ENCODE measurements around the gene PLXDC1.
A peak's percentile ranks its signal among the peaks of the same experiment; 100 is the strongest.
"Not testable (repeated sequence)": the region's sequence is repeated elsewhere in the genome, so short reads cannot be mapped to it uniquely, and the experiment has no call there.

Gene PLXDC1

GRCh38 chr17:39132192-39132610 is 19.2 kb downstream of the PLXDC1 start:
- DNase-seq (ENCODE audit: extremely low spot score, insufficient read length, low read depth) (no peak), FAIRE-seq (no peak)

GRCh38 chr17:39131616-39132015 is 19.8 kb downstream of the PLXDC1 start:
- FAIRE-seq (no peak), DNase-seq (ENCODE audit: extremely low spot score, insufficient read length, low read depth) (no peak)

DNA sequence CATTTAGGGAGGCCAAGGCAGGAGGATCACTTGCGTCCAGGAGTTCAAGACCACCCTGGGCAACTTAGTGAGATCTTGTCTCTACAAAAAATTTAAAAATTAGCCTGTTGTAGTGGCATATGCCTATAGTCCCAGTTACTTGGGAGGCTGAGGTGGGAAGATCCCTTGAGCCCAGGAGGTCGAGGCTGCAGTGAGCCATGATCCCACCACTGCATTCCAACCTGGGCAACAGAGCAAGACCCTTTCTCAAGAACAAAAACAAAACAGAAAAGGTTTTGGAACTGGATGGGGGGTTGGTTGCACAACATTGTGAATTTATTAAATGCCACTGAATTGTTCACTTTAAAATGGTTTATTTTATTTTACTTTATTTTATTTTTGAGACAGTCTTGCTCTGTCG is 21.2 kb downstream of the PLXDC1 start:
- no peak for DNase-seq (ENCODE audit: extremely low spot score, insufficient read length, low read depth)
- FAIRE-seq = no peak

- not testable (repeated sequence) for FAIRE-seq; DNase-seq (ENCODE audit: extremely low spot score, insufficient read length, low read depth)
Observed at GRCh38 chr17:39129544-39129943, 21.9 kb downstream of the PLXDC1 start.

GRCh38 chr17:39126436-39126835 is 25.0 kb downstream of the PLXDC1 start:
- FAIRE-seq (no peak), DNase-seq (ENCODE audit: extremely low spot score, insufficient read length, low read depth) (no peak)

- FAIRE-seq (no peak), DNase-seq (ENCODE audit: extremely low spot score, insufficient read length, low read depth) (no peak)
Observed at GRCh38 chr17:39125143-39125875, 26.1 kb downstream of the PLXDC1 start.

DNA sequence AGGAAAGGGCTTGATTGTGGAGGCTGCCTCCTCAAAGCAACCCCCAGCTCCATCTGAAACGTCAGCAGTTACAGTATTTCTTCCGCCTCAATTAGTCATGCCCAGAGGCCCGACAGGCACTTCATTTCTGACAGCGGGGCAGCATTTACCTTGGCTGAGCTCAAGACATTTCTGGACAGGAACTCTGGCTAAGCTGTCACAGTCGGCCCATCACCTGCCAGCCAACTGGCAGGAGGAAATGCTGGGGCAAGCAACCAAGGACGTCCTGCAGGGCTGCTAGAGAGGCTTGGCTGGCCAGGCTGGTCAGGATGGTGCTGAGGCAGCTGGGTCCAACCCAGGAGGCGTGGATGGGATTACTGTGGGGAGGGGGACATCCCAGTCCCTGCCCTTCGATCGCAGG is 27.8 kb downstream of the PLXDC1 start:
- no peak for FAIRE-seq
- DNase-seq (ENCODE audit: extremely low spot score, insufficient read length, low read depth) = no peak

DNA sequence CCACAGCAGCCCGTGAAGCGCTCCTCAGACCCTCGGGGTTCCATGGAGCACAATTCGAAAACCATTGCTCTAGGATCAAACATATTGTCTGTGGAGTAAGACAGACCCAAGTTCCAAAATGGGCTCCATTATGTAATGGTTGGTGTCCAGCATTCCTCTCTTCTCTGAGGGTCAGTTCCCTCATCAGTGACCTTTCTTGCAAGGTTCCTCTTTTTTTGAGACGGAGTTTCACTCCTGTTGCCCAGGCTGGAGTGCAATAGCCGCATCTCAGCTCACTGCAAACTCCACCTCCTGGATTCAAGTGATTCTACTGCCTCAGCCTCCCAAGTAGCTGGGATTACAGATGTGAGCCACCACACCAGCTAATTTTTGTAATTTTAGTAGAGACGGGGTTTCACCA is 28.4 kb downstream of the PLXDC1 start:
- FAIRE-seq = no peak
- no peak for DNase-seq (ENCODE audit: extremely low spot score, insufficient read length, low read depth)

- not testable (repeated sequence) for FAIRE-seq; DNase-seq (ENCODE audit: extremely low spot score, insufficient read length, low read depth)
Observed at GRCh38 chr17:39121919-39122318, 29.5 kb downstream of the PLXDC1 start.

- DNase-seq (ENCODE audit: extremely low spot score, insufficient read length, low read depth) (peak; percentile 48), FAIRE-seq (peak; percentile 97)
Observed at GRCh38 chr17:39118674-39119419, 32.6 kb downstream of the PLXDC1 start.

- DNase-seq (ENCODE audit: extremely low spot score, insufficient read length, low read depth) (no peak), FAIRE-seq (no peak)
Observed at GRCh38 chr17:39116224-39116623, 35.2 kb downstream of the PLXDC1 start.

GRCh38 chr17:39115135-39115534 is 36.3 kb downstream of the PLXDC1 start:
- FAIRE-seq (no peak), DNase-seq (ENCODE audit: extremely low spot score, insufficient read length, low read depth) (no peak)

DNA sequence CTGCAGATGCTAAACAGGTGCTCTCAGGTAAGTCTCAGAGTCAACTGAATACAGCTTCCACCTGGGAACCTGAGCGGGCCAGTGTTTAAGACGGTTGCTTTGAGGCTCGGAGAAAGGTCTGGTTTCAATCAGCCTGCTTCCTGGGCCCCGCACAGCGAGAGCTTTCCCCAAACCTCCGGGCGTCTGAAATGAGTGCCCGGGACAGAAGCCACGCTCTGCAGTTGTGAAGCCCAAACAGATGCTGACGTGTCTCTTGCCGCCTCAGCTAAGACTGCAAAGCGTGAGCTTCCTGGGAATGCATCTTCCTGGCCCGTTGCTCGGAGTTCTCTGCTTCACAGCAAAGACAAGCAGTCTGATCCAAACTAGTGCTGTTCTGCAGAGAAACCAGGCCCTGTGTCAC is 36.7 kb downstream of the PLXDC1 start:
- FAIRE-seq (no peak), DNase-seq (ENCODE audit: extremely low spot score, insufficient read length, low read depth) (no peak)

GRCh38 chr17:39113871-39114270 is 37.6 kb downstream of the PLXDC1 start:
- no peak for FAIRE-seq
- DNase-seq (ENCODE audit: extremely low spot score, insufficient read length, low read depth) = no peak

GRCh38 chr17:39110435-39111136 is 40.9 kb downstream of the PLXDC1 start:
- DNase-seq (ENCODE audit: extremely low spot score, insufficient read length, low read depth) (no peak), FAIRE-seq (no peak)

DNA sequence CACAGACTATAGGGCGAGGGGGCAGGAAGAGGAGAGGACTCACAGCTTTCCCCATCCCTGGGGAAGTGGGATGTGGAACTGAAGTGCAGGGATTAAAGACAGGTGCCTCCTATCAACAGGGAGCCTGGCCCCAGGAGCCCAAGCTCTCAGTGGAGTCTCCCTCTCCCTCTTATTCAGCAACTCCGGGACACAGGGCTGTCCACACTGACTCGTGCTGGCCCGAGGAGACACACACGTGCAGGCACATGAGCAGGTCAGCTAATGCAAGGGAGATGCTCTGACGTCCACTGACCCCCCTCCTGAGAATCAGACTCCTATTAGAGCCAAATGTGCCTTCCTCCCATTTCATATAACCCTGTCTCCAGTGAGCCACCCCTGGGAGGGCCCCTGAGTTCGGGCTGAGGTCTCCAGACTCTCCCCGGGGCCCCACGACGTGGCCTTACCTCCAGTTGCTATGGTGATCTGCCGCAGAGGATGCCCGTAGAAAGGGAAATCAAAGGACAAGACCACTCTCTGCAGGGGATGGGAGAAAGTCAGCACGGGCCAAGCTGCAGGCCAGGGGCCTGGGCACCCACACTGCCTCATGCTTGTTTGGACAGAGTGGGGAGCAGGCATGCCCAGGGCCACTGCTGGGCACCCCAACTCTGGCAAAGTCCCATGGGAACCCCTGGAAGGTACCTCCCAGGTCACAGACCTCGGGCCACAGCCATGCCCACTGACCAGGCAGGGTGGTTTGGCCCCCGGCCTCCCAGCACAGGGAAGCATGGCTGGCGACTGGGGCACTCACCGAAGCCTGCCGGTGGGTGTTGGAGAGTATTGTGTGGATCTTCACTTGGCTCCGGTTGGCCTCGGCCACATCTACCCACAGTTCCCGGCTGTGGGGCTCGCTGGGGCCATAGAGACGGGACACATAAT is 42.7 kb downstream of the PLXDC1 start:
- no peak for FAIRE-seq
- DNase-seq (ENCODE audit: extremely low spot score, insufficient read length, low read depth) = no peak

GRCh38 chr17:39107973-39108372 is 43.5 kb downstream of the PLXDC1 start:
- no peak for DNase-seq (ENCODE audit: extremely low spot score, insufficient read length, low read depth)
- FAIRE-seq = no peak

DNA sequence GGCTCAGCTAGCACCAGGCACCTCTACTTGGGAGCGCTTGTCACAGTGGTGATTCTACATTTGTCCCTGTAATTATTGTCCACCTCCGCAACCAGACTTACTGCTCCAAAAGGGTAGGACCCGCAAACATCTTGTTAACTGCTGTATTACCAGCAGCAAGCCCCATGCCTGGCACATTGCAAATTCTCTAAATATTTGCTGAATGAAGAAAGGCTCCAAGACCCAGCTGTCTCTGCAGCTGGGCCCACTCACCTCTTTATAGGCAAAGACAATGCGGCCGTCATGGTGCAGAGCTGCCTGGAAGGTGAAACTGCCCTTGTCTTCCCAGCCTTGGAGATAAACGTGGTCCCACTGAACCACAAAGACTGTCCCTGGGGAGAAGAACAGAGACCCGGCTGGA is 44.3 kb downstream of the PLXDC1 start:
- no peak for FAIRE-seq
- no peak for DNase-seq (ENCODE audit: extremely low spot score, insufficient read length, low read depth)

GRCh38 chr17:39105705-39106104 is 45.7 kb downstream of the PLXDC1 start:
- FAIRE-seq = no peak
- DNase-seq (ENCODE audit: extremely low spot score, insufficient read length, low read depth) = no peak

GRCh38 chr17:39104657-39105056 is 46.8 kb downstream of the PLXDC1 start:
- no peak for DNase-seq (ENCODE audit: extremely low spot score, insufficient read length, low read depth)
- no peak for FAIRE-seq

Data from GM18507 (cell line).